ENCODE data around the gene ACSBG1. TPM values are rescaled to one million over a fixed set of nuclear protein-coding genes. Genes with fewer than 3 reads are reported as not detected.

The ACSBG1 gene, protein sequence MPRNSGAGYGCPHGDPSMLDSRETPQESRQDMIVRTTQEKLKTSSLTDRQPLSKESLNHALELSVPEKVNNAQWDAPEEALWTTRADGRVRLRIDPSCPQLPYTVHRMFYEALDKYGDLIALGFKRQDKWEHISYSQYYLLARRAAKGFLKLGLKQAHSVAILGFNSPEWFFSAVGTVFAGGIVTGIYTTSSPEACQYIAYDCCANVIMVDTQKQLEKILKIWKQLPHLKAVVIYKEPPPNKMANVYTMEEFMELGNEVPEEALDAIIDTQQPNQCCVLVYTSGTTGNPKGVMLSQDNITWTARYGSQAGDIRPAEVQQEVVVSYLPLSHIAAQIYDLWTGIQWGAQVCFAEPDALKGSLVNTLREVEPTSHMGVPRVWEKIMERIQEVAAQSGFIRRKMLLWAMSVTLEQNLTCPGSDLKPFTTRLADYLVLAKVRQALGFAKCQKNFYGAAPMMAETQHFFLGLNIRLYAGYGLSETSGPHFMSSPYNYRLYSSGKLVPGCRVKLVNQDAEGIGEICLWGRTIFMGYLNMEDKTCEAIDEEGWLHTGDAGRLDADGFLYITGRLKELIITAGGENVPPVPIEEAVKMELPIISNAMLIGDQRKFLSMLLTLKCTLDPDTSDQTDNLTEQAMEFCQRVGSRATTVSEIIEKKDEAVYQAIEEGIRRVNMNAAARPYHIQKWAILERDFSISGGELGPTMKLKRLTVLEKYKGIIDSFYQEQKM
- total RNA-seq (not detected), polyA plus RNA-seq (under 1 TPM in 2 of 3 donors, not detected in 1; 0.05 to 0.11 TPM), total RNA-seq (0 to 0.49 (median 0.04) reads per million in 6 experiments)

DNA sequence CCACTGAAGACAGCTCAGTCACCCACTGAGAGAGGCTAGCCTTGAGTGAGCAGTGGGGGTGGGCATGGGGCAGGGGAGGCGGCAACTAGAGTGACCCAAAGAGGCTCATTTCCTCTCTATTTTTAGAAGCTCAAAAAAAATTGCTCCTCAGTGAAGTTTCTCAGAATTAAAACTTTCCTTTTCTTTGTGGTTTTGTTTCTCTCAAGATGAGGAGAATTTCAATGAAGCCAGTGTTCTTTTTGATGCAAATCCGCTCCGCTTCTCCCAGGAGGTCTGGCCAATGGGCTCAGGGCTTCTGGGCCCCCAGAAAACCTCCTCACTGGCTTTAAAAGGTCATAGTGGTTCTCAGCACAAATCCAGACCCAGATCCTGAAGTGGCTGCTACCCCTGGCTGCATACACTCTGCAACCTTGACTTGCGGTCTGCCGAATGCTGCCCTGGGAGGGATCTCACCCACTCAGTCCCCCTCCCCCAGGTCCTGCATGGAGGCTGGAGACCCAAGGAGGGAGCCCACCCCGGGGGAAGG, at the start of gene ACSBG1:
TSS of gene ACSBG1 (minus strand) at position 51 of the 526 bp plus-strand sequence. CDS start 64 bp downstream, outside the sequence.
- Mint-ChIP-seq H3K9me3 (no peaks in the 10 kb centered on the region), H3K27ac (peak within 1 kb of the TSS in 3 of 10 donors; percentile 28 to 43 (median 41)), H3K4me1 (peaks cover 0 to 1% (median under 1%) of the 10 kb centered on the region in 4 donors), H3K36me3 (no peaks in the 10 kb centered on the region), H3K4me3 (no peak within 1 kb of the TSS), H3K27me3 (peaks cover 0 to 11% (median 4%) of the 10 kb centered on the region in 5 donors)
- DNase-seq (no peak), ATAC-seq (no peak)
- POLR2A ChIA-PET, result no interaction called here

DNA sequence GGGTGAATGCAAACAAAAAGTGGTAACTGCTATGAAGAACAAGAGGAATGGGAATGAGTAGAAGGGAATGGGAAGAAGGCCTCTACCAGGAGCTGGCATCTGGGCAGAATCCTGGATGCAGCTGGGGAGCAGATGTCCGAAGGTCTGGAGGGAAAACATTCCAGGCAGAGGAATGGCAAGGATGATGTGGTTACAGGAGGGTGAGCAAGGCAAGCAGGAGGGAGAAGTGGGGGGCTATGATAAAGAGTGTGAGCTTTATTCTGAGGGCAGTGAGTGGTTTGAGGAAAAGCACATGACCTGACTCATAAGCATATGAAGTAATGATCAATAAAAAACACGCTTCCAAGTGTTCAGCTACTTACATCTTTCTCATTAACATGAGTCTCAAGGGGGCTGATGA, 48.0 kb upstream of the ACSBG1 start:
- peaks cover 0 to 8% (median under 1%) of the 10 kb centered on the region in 4 donors for H3K4me1 Mint-ChIP-seq
- H3K9me3 Mint-ChIP-seq, result no peaks in the 10 kb centered on the region
- POLR2A ChIA-PET, result interaction anchor here (1.4 kb wide), 1 partner anchor 12 kb away, joined by 5 read pairs; no protein-coding TSS in a partner anchor
- peak overlapping the region in 4 of 10 donors; percentile 11 to 55 (median 18) for H3K27ac Mint-ChIP-seq
- ATAC-seq (no peak), DNase-seq (no peak)
- no peaks in the 10 kb centered on the region for H3K27me3 Mint-ChIP-seq
- H3K36me3 Mint-ChIP-seq, result peaks cover 2 to 90% (median 5%) of the 10 kb centered on the region in 3 donors
- H3K4me3 Mint-ChIP-seq, result no peak overlapping the region

DNA sequence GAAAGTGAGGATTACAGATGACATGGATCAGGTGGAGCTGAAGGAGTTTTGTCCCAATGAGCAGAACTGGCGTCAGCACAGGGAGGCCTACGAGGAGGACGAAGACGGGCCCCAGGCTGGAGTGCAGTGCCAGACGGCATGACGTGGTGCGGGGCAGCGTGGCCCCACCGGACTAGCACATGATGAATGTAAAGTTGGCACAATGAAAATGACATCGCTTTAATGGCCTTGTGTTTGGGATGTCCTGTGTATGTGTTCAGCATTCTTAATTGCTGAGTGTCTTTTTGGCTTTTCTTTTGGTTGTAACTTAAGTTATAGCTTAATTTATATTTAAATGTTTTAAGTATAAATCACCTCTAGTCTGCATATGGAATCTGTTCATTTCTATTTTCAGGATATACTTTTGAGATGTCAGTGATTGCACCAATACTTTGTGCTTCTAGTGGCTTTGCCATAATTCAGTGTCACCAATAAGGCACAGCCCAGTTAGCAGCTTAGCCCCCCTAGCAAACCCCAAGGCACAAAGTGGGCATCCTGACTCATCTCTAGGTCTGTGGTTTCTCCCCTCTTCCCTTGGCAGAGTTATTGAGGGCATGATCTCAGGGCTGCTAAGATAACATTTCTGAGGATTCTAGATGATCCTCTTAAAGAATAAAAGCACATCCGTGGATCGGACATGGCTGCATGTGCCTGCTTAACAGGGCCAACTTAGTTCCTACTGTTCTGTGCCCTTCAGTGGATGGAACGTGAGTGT, 46.1 kb upstream of the ACSBG1 start:
- no peak overlapping the region for H3K4me3 Mint-ChIP-seq
- DNase-seq, result no peak
- peak overlapping the region in 2 of 10 donors; percentile 9 to 43 for H3K27ac Mint-ChIP-seq
- no peak for ATAC-seq
- H3K4me1 Mint-ChIP-seq, result peaks cover 0 to 6% (median 0%) of the 10 kb centered on the region in 4 donors
- H3K9me3 Mint-ChIP-seq, result no peaks in the 10 kb centered on the region
- no peaks in the 10 kb centered on the region for H3K27me3 Mint-ChIP-seq
- peaks cover 0 to 82% (median 5%) of the 10 kb centered on the region in 3 donors for H3K36me3 Mint-ChIP-seq
- POLR2A ChIA-PET, result interaction anchor here (1.8 kb wide), 1 partner anchor 19 kb away, joined by 6 read pairs; the partner anchor contains the start of gene SKIC8

DNA sequence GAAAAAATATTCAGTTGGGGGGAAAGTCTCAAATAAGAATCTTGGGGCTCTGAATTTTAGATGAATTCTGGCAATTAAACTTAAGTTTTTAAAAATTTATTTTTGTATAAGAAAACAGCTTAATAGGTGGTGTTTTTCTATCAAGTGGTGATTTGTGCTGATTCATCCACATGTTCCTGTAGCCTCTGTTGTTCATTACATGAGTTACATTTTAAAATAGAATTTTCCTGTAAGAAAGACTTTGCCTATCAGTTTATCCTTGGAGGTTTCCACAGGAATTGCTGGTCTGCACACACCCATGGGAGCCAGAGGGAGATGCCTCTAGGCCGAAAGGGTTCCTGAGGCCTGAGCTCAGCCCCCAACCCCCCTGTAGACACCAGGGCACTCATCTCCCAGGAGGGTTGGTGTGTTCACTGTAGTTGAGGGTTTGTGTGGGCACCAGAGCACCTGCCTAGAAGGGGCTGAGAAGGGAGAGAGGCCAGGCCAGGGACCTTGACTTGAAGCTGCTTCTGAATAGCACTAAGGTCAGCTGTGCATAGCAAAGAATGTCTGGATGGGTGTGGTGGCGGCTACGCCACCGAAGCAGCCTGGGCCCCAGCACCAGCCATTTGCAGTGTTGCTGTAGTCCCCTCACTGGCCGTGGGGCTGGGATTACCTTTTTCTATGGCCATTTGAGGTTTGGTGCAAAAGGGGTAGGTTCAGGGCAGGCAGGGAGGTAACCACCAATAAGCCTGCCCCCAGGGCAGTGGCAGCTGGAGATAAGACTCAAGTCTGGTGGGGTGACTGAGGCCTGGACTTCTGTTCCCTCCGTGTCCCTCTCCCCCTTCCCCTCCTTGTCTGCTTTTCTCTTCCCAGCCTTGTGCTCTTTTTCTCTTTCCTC, 41.9 kb upstream of the ACSBG1 start:
- Mint-ChIP-seq H3K27ac (peak overlapping the region in 4 of 10 donors; percentile 13 to 53 (median 48)), H3K4me3 (no peak overlapping the region), H3K4me1 (peaks cover 0 to 4% (median 0%) of the 10 kb centered on the region in 4 donors), H3K36me3 (peaks cover 0 to 82% (median 8%) of the 10 kb centered on the region in 3 donors), H3K9me3 (no peaks in the 10 kb centered on the region), H3K27me3 (no peaks in the 10 kb centered on the region)
- POLR2A ChIA-PET, result interaction anchor here (2.9 kb wide), 1 partner anchor 11 kb away, joined by 8 read pairs; the partner anchor contains the start of gene DNAJA4
- ATAC-seq (no peak), DNase-seq (no peak)

DNA sequence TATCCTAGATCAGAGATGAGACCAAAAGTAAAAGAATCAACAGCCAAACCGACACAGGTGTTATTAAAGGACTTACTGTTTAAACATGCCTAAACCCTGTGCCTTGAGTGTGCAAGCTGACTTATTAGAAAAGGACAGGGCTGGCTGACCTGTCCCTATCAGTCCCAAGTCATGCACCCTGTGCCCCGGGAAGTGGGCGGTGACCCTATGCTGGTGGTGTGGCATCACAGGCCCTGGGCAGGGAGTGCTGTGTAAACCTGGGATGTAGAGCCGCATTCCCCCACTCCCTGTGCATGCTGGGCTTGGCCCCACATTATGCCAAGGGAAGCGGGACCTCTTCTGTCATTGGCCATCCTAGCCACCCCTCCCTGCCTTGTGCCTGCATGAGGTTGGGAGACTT, 40.6 kb upstream of the ACSBG1 start:
- H3K9me3 Mint-ChIP-seq, result no peaks in the 10 kb centered on the region
- peaks cover 0 to 7% (median 3%) of the 10 kb centered on the region in 4 donors for H3K4me1 Mint-ChIP-seq
- no peaks in the 10 kb centered on the region for H3K27me3 Mint-ChIP-seq
- POLR2A ChIA-PET, result interaction anchor here (2.9 kb wide), 1 partner anchor 10 kb away, joined by 8 read pairs; the partner anchor contains the start of gene DNAJA4
- ATAC-seq (no peak), DNase-seq (no peak)
- H3K27ac Mint-ChIP-seq, result peak overlapping the region in 4 of 10 donors; percentile 17 to 84 (median 40)
- H3K4me3 Mint-ChIP-seq, result no peak overlapping the region
- peaks cover 0 to 76% (median 5%) of the 10 kb centered on the region in 3 donors for H3K36me3 Mint-ChIP-seq

DNA sequence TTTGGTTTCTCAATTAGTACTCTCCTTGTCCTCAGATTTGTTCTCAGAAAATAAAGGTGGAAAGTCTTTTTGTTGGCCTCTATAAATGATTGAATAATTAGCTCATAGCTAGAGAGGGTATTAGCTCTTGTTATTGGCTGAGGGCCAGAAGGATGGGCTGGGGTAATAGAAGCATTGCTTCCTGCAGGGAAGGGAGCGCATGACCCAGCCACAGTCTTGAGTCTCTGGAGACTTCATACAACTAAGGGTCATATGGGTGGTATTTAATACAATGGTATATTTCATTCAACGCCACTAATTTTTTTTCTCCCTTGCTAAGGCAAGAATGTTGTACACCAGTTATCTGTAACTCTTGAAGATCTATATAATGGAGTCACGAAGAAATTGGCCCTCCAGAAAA, 38.4 kb upstream of the ACSBG1 start:
- H3K27ac Mint-ChIP-seq, result peak overlapping the region in 3 of 10 donors; percentile 9 to 50 (median 21)
- H3K4me1 Mint-ChIP-seq, result peaks cover 3 to 21% (median 10%) of the 10 kb centered on the region in 4 donors
- POLR2A ChIA-PET, result no interaction called here
- H3K4me3 Mint-ChIP-seq, result no peak overlapping the region
- DNase-seq (no peak), ATAC-seq (no peak)
- peaks cover 0 to 64% (median 4%) of the 10 kb centered on the region in 3 donors for H3K36me3 Mint-ChIP-seq
- H3K27me3 Mint-ChIP-seq, result no peaks in the 10 kb centered on the region
- no peaks in the 10 kb centered on the region for H3K9me3 Mint-ChIP-seq

DNA sequence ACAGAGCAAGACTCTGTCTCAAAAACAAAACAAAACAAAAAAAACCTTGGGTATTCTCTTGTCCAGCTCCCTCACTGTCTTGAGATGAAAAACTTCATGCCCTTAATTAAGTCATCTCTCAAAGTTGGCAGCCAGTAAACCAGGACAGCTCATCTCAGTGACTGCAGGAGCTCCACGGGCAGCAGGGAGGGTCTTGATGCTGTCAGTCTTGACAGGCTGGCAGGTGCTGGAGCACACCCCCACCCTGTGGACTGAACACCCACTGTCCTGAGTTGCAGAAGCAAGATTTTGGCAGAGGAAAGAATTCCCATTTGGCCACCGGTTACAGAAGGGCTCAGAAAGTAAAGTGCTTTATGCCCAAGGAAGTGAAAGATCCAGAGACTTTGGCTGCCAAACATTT, 38.0 kb upstream of the ACSBG1 start:
- POLR2A ChIA-PET, result no interaction called here
- Mint-ChIP-seq H3K4me1 (peaks cover 7 to 22% (median 11%) of the 10 kb centered on the region in 4 donors), H3K36me3 (peaks cover 0 to 59% (median 4%) of the 10 kb centered on the region in 3 donors), H3K27ac (peak overlapping the region in 1 of 10 donors; percentile 50), H3K27me3 (no peaks in the 10 kb centered on the region), H3K4me3 (no peak overlapping the region), H3K9me3 (no peaks in the 10 kb centered on the region)
- DNase-seq, result no peak
- no peak for ATAC-seq

DNA sequence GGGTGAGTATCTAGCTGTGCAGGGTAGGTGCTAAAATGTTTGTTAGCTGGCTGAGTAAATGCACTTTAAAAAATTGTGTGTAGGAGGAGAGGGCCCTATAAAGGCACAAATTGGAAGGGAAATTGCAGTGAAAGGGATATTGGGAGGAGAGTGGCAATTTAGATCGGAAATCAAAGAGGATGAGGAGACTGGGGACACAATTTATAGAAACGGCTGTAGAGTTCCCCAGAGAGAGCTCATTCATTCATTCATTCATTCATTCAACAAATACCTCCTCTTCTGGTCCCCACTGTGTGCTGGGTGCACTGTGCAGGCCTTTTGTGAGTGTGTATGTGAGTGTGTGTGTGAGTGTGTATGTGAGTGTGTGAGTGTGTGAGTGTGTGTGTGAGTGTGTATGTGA, 32.4 kb upstream of the ACSBG1 start:
- POLR2A ChIA-PET, result interaction anchor here (3.1 to 3.3 kb wide), 2 partner anchors 33 to 171 kb away, joined by 25 to 53 read pairs; partner anchors contain the start of genes IREB2 and SKIC8
- Mint-ChIP-seq H3K27ac (peak overlapping the region in 6 of 10 donors; percentile 39 to 95 (median 62)), H3K4me1 (peaks cover 24 to 48% (median 33%) of the 10 kb centered on the region in 4 donors), H3K27me3 (no peaks in the 10 kb centered on the region), H3K36me3 (peaks cover 0 to 18% (median 0%) of the 10 kb centered on the region in 3 donors), H3K9me3 (no peaks in the 10 kb centered on the region), H3K4me3 (peak overlapping the region in 2 of 10 donors; percentile 13 to 20)
- DNase-seq (no peak), ATAC-seq (no peak)

DNA sequence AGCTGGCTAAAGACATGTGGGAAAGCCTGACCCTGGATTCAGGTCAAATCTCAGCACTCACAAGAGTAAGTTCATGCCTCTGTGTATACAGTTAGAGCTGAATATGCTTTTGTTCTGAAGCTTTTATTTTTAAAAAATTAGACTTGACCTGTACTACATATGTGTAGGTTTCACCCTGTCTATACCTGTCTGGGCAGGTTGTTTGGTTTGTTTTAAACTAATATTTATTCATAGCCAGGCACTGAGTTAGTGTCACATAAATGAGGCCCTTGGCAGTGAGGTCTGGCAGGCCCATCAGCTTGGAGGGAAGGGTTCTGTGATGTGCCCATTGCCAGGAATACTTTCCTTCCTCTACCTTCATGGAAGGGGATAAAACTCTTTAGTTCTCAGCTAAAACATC, 31.9 kb upstream of the ACSBG1 start:
- POLR2A ChIA-PET, result interaction anchor here (1.6 to 3.3 kb wide), 4 partner anchors 9 to 172 kb away, joined by 6 to 53 read pairs (median 16); partner anchors contain the start of genes IREB2 and SKIC8
- ATAC-seq, result no peak
- Mint-ChIP-seq H3K27ac (peak overlapping the region in 8 of 10 donors; percentile 5 to 98 (median 94)), H3K9me3 (no peaks in the 10 kb centered on the region), H3K4me1 (peaks cover 24 to 48% (median 33%) of the 10 kb centered on the region in 4 donors), H3K4me3 (peak overlapping the region in 8 of 10 donors; percentile 45 to 92 (median 88)), H3K27me3 (no peaks in the 10 kb centered on the region), H3K36me3 (peaks cover 0 to 12% (median 0%) of the 10 kb centered on the region in 3 donors)
- DNase-seq, result no peak

DNA sequence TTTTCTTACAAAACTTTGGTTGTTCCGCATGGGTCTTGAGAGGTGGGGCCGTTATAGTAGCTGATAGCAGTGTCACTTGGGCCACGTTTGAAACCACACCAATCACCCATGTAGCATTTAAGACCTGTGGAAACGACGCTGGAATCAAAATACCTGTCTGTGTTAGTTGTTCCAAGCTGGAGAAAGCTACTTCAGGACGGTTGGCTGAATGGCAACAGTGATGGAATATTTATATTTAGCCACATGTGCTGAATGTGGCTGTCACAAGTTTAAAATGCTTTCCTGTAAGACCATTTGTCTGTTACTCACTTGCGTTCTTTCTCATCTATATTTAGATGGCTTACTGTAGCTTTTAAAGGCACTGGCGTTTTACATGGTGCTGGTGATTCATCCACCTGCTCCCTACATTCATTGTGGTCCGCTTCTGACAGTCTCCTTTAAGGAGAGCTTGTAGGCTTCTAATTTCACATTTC, 31.4 kb upstream of the ACSBG1 start:
- Mint-ChIP-seq H3K27ac (peak overlapping the region in 9 of 10 donors; percentile 91 to 98 (median 95)), H3K36me3 (peaks cover 0 to 11% (median 0%) of the 10 kb centered on the region in 3 donors), H3K4me3 (peak overlapping the region; percentile 84 to 94 (median 90)), H3K27me3 (no peaks in the 10 kb centered on the region), H3K4me1 (peaks cover 24 to 48% (median 33%) of the 10 kb centered on the region in 4 donors), H3K9me3 (no peaks in the 10 kb centered on the region)
- POLR2A ChIA-PET, result interaction anchor here (0.6 to 3.3 kb wide), 7 partner anchors 10 to 264 kb away, joined by 3 to 53 read pairs (median 6); partner anchors contain the start of genes CIB2, IREB2 and SKIC8
- ATAC-seq, result no peak
- DNase-seq, result no peak

Measured in naive thymus-derived CD8-positive, alpha-beta T cell (primary cell).